Naive thymus-derived CD4-positive, alpha-beta T cell (primary cell): Measurements from ENCODE around the gene CGNL1. TPM values are rescaled to one million over a fixed set of nuclear protein-coding genes. Genes with fewer than 3 reads are reported as not detected.

Experiments
- ATAC-seq: fragments of 150-1000 bp; cut with Tn5 transposase; 2 replicates; pipeline ENCODE4 v1.10.0; 2021; ENCODE audit warnings: mild to moderate bottlenecking, moderate library complexity
- CTCF ChIA-PET: fragments of 350-600 bp; sonication (Branson Sonifier 250); formaldehyde crosslinking; loops from one replicate; lab custom pipeline; 2021; ENCODE audit warnings: antibody characterized with exemption; lab: Charles Lee
- POLR2A ChIA-PET: fragments of 350-600 bp; sonication (Branson Sonifier 250); formaldehyde crosslinking; loops from one replicate; lab custom pipeline; 2021; ENCODE audit warnings: antibody characterized with exemption, inconsistent platforms; lab: Charles Lee
- DNase-seq, 9 donors: peaks; one replicate each; pipeline versions ENCODE4 v3.0.0 to v3.0.0-alpha.2; 2020 to 2022; ENCODE audit warnings: mixed read lengths in 1 of 9
- H3K27ac ChIP-seq: one replicate; pipeline ENCODE4 v1.7.0; 2013; ENCODE audit warnings: mild to moderate bottlenecking, low read depth, low read length, moderate library complexity
- H3K27me3 ChIP-seq, 2 donors: one replicate each; pipeline ENCODE4 v1.7.0; 2013; ENCODE audit warnings: low read length in 2 of 2, mild to moderate bottlenecking in 2 of 2, moderate library complexity in 2 of 2; ENCODE audit not compliant: control insufficient read depth in 2 of 2, insufficient read depth in 2 of 2
- H3K36me3 ChIP-seq, 3 experiments: 1 replicate in 2 of 3; 2 replicates in 1 of 3; pipeline ENCODE4 v1.7.0; 2013; ENCODE audit warnings: low read length in 3 of 3, mild to moderate bottlenecking in 3 of 3, moderate library complexity in 1 of 3; ENCODE audit not compliant: insufficient read depth in 3 of 3, control insufficient read depth in 2 of 3
- H3K4me1 ChIP-seq, 2 donors: one replicate each; pipeline ENCODE4 v1.7.0; 2013; ENCODE audit warnings: low read length in 2 of 2, mild to moderate bottlenecking in 2 of 2, moderate library complexity in 1 of 2; ENCODE audit not compliant: control insufficient read depth in 2 of 2, insufficient read depth in 2 of 2
- H3K4me3 ChIP-seq: 2 replicates; pipeline ENCODE4 v1.7.0; 2013; ENCODE audit warnings: mild to moderate bottlenecking, low read length
- H3K9me3 ChIP-seq, 3 experiments: 1 replicate in 2 of 3; 2 replicates in 1 of 3; pipeline ENCODE4 v1.7.0; 2013; ENCODE audit warnings: low read length in 3 of 3; ENCODE audit not compliant: control insufficient read depth in 2 of 3
- H3K27ac Mint-ChIP-seq, 9 donors: one replicate each; pipeline ENCODE4 v1.8.0; 2020 to 2022; ENCODE audit warnings: mixed read lengths in 9 of 9, mild to moderate bottlenecking in 8 of 9, moderate library complexity in 5 of 9, inconsistent platforms in 2 of 9
- H3K27me3 Mint-ChIP-seq, 5 donors: one replicate each; pipeline ENCODE4 v1.8.0; 2021 to 2022; ENCODE audit warnings: mixed read lengths in 5 of 5, mild to moderate bottlenecking in 1 of 5
- H3K36me3 Mint-ChIP-seq, 5 donors: one replicate each; pipeline ENCODE4 v1.8.0; 2020 to 2022; ENCODE audit warnings: mixed read lengths in 5 of 5, mild to moderate bottlenecking in 3 of 5, inconsistent platforms in 1 of 5
- H3K4me1 Mint-ChIP-seq, 7 donors: one replicate each; pipeline ENCODE4 v1.8.0; 2020 to 2022; ENCODE audit warnings: mixed read lengths in 7 of 7, mild to moderate bottlenecking in 3 of 7, inconsistent platforms in 1 of 7
- H3K4me3 Mint-ChIP-seq, 10 donors: one replicate each; pipeline ENCODE4 v1.8.0; 2020 to 2022; ENCODE audit warnings: mild to moderate bottlenecking in 10 of 10, mixed read lengths in 10 of 10, moderate library complexity in 6 of 10, inconsistent platforms in 2 of 10
- H3K9me3 Mint-ChIP-seq, 11 donors: one replicate each; pipeline ENCODE4 v1.8.0; 2020 to 2022; ENCODE audit warnings: mixed read lengths in 11 of 11, mild to moderate bottlenecking in 4 of 11, inconsistent platforms in 1 of 11, moderate library complexity in 1 of 11
- intact Hi-C, 2 donors: fragments of 100-400 bp; cut with micrococcal nuclease; formaldehyde crosslinking; loops; one replicate each; pipeline ENCODE4 v1.15.1; 2023
- polyA plus RNA-seq, 2 donors: library from polyadenylated mRNA; unstranded; fragments of 300-500 nt; fragmentation: Illumina TruSeq; gene quantifications; one replicate each; pipeline ENCODE4 v1.2.3, GENCODE V29; 2021
- total RNA-seq, 6 experiments: library from RNA in 5 of 6; stranded (reverse) in 5 of 6; gene quantifications; 1 replicate in 5 of 6; 2 replicates in 1 of 6; pipeline ENCODE4 v1.2.3 and lab custom pipeline; 2021 to 2026

CGNL1 gene
- total and polyA plus RNA-seq, 7 experiments from 2014 or later: not detected

DNA sequence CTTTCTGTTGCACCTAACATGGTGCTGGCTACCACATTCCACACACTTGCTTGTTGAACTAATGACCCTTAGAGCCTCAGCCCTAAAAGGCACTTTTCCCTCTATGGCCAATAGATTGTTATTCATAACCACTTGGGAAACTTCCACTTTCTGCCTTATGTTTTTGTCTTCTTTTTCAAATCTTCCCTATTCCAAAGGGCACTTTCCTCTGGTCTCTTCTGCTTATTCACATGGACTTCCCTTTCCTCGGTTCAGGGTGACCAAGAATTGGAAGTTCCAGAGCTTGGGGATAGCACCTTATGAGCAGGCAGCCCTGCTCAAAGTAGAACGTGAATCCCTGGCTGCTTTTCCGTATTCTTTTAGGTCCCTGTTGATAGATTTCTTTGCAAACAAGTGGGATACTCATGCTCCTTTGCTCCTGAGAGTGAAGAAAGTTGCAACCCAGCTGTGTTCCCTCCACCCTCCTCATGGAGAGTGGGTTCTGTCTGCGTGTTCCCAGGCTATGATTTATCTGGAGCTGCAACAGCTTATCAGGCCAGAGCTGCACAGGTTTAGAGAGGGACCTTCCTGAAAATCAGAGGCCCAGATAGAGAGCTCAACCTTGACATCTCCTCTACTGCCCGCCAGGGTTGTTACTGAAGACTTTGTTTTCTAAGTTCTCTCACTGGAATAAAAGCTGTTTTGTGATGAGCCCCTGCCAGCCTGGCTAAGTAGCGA, 156.6 kb downstream of the CGNL1 start:
- Mint-ChIP-seq H3K4me3 (no peak overlapping the region), H3K27me3 (peaks cover 0 to 21% (median 10%) of the 10 kb centered on the region in 5 donors), H3K27ac (no peak overlapping the region), H3K4me1 (no peaks in the 10 kb centered on the region), H3K36me3 (peaks cover 0 to 5% (median 0%) of the 10 kb centered on the region in 5 donors), H3K9me3 (peaks cover 0 to 13% (median 0%) of the 10 kb centered on the region in 11 donors)
- DNase-seq (no peak), ATAC-seq (no peak)
- H3K36me3 ChIP-seq: no peaks in the 10 kb centered on the region
- no peaks in the 10 kb centered on the region for H3K4me1 ChIP-seq
- CTCF ChIA-PET: no interaction called here
- POLR2A ChIA-PET: no interaction called here
- H3K27ac ChIP-seq: no peak overlapping the region
- H3K27me3 ChIP-seq: no peaks in the 10 kb centered on the region
- H3K4me3 ChIP-seq: no peak overlapping the region
- intact Hi-C loops: no loop called here
- no peaks in the 10 kb centered on the region for H3K9me3 ChIP-seq

DNA sequence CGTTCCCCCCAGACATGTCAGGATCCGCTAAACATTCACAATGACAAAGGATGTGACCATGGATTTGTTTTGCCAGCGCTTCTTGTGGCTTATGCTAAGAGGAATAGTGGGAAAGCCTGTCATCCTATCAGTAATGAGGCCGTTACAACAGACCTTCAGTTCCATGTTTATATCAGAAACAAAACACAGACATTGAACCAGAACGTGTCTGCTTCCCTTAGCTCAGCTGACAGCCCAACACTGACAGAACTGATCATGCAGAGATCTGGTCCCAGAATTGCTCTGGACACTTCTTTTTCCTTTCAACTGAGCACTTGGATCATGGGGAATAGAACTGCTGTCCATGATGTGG, 157.1 kb downstream of the CGNL1 start:
- ChIA-PET POLR2A (no interaction called here), CTCF (no interaction called here)
- Histone ChIP-seq H3K27me3 (no peaks in the 10 kb centered on the region), H3K4me3 (no peak overlapping the region), H3K27ac (no peak overlapping the region), H3K36me3 (no peaks in the 10 kb centered on the region), H3K9me3 (no peaks in the 10 kb centered on the region), H3K4me1 (no peaks in the 10 kb centered on the region)
- Mint-ChIP-seq H3K36me3 (peaks cover 0 to 5% (median 0%) of the 10 kb centered on the region in 5 donors), H3K9me3 (peaks cover 0 to 13% (median 0%) of the 10 kb centered on the region in 11 donors), H3K27me3 (peaks cover 0 to 21% (median 10%) of the 10 kb centered on the region in 5 donors), H3K4me1 (no peaks in the 10 kb centered on the region), H3K27ac (no peak overlapping the region), H3K4me3 (no peak overlapping the region)
- intact Hi-C loops: no loop called here
- DNase-seq (no peak), ATAC-seq (no peak)

DNA sequence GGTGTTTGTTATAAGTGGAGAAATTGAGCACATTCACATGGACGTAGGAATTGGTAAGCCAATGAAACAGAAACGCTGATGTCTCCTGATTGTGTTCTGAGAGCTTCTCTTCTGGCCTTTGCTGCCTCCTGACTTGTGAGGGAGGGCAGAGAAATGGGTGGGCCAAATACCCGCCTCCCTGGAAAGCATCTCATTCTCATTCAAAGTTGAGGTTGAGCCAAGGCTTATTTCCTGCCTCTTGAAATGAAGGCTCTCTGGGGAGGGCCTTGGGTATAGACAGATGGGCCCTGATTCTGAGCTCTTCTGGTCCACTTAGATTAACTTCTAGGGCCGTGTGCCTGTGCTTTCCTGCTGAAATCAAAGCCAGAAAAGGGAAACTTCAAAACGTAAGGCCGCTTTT, 158.0 kb downstream of the CGNL1 start:
- Mint-ChIP-seq H3K4me1 (no peaks in the 10 kb centered on the region), H3K36me3 (peaks cover 0 to 5% (median 0%) of the 10 kb centered on the region in 5 donors), H3K27me3 (peaks cover 3 to 19% (median 13%) of the 10 kb centered on the region in 5 donors), H3K9me3 (peaks cover 0 to 13% (median 0%) of the 10 kb centered on the region in 11 donors), H3K4me3 (no peak overlapping the region), H3K27ac (no peak overlapping the region)
- Histone ChIP-seq H3K9me3 (no peaks in the 10 kb centered on the region), H3K27ac (no peak overlapping the region), H3K4me3 (no peak overlapping the region), H3K36me3 (no peaks in the 10 kb centered on the region), H3K27me3 (no peaks in the 10 kb centered on the region), H3K4me1 (no peaks in the 10 kb centered on the region)
- ChIA-PET CTCF (no interaction called here), POLR2A (no interaction called here)
- ATAC-seq (no peak), DNase-seq (no peak)
- intact Hi-C loops: no loop called here

DNA sequence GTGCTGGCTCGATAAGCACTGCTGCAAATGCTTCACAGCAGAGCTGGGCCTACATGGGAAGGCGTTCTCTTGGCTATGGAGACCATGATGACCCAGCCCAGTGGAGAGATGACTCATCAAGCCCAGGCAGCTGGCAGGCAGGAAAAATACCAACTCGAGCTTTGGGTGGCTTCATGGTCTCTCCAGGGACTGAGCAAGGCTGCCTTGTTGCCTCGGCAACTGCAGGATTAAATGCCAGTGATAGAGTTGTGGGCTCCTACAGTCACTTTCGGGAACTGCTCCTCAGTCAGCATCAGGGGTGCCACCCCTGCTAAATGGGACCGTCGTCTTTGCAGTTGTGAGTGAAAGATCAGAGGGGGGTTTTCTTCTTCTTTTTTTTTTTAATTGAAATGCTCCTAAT, 160.8 kb downstream of the CGNL1 start:
- Histone ChIP-seq H3K9me3 (no peaks in the 10 kb centered on the region), H3K27ac (no peak overlapping the region), H3K27me3 (no peaks in the 10 kb centered on the region), H3K36me3 (no peaks in the 10 kb centered on the region), H3K4me1 (no peaks in the 10 kb centered on the region), H3K4me3 (no peak overlapping the region)
- ChIA-PET CTCF (interaction anchor here (1.3 kb wide), 1 partner anchor 8 kb away, joined by 3 read pairs; no protein-coding TSS in a partner anchor), POLR2A (no interaction called here)
- no peaks in the 10 kb centered on the region for H3K4me1 Mint-ChIP-seq
- no peak for ATAC-seq
- peaks cover 0 to 13% (median 0%) of the 10 kb centered on the region in 11 donors for H3K9me3 Mint-ChIP-seq
- intact Hi-C loops: no loop called here
- H3K27ac Mint-ChIP-seq: no peak overlapping the region
- no peak for DNase-seq
- H3K27me3 Mint-ChIP-seq: peaks cover 5 to 16% (median 11%) of the 10 kb centered on the region in 5 donors
- peaks cover 0 to 5% (median 0%) of the 10 kb centered on the region in 5 donors for H3K36me3 Mint-ChIP-seq
- no peak overlapping the region for H3K4me3 Mint-ChIP-seq

DNA sequence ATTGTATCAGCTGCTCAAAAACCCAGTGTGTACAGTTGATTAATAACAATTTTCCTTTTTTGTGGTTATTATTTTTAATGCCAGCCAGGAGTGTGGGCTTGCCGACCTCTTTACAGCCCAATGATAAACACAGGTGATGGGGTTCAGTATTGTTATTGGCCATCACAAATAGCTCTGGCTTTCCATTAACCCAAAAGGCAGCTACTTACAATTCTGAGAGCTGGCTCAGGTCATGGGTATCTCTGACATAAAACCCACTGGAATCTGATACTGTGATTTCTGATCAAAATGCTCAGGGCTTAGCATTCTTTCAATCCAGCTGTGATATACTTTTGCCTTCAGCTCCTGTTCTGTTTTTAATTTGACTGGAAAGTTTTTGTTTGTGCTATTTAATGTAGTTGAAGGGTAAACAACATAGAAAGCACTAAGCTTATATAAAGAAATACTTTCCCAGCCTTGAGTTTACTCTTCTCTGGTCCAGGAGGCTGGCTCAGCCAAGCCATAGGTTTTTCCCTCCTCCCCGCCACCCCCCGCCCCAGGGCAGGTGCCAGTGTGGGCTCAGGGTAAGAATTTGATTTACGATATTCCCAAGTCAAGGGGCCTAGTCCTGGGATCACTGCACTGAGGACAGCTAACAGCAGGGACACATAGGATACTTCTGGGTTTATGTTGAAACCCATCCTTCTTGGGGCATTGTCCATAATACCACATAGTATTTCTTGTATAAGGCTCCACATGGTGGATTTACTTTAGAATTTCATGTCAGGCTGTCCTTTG, 161.4 kb downstream of the CGNL1 start:
- ATAC-seq (no peak), DNase-seq (no peak)
- POLR2A ChIA-PET: no interaction called here
- Mint-ChIP-seq H3K27ac (no peak overlapping the region), H3K4me3 (no peak overlapping the region), H3K36me3 (peaks cover 0 to 5% (median 0%) of the 10 kb centered on the region in 5 donors), H3K27me3 (peaks cover 5 to 12% (median 10%) of the 10 kb centered on the region in 5 donors), H3K4me1 (no peaks in the 10 kb centered on the region), H3K9me3 (peaks cover 0 to 13% (median 0%) of the 10 kb centered on the region in 11 donors)
- no peaks in the 10 kb centered on the region for H3K27me3 ChIP-seq
- no peaks in the 10 kb centered on the region for H3K9me3 ChIP-seq
- CTCF ChIA-PET: interaction anchor here (0.6 to 1.3 kb wide), 2 partner anchors 8 to 22 kb away, joined by 3 to 4 read pairs; no protein-coding TSS in a partner anchor
- no peaks in the 10 kb centered on the region for H3K36me3 ChIP-seq
- intact Hi-C loops: no loop called here
- H3K4me3 ChIP-seq: no peak overlapping the region
- H3K4me1 ChIP-seq: no peaks in the 10 kb centered on the region
- no peak overlapping the region for H3K27ac ChIP-seq

DNA sequence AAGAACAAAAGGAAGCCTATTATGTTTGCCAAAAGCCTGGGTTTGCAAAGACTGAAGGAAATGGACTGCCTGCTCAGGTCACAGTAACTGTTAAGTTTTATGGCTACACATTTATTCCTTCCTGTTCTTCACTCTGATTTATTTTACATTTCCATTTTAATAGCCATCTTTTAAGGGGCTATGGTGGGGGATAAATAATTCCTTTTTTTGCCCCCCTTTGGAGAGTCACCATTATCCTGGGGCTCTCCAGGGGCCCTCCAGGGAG, 161.9 kb downstream of the CGNL1 start:
- Histone ChIP-seq H3K9me3 (no peaks in the 10 kb centered on the region), H3K27ac (no peak overlapping the region), H3K4me1 (no peaks in the 10 kb centered on the region), H3K36me3 (no peaks in the 10 kb centered on the region), H3K27me3 (no peaks in the 10 kb centered on the region), H3K4me3 (no peak overlapping the region)
- DNase-seq (no peak), ATAC-seq (no peak)
- H3K4me1 Mint-ChIP-seq: no peaks in the 10 kb centered on the region
- ChIA-PET POLR2A (no interaction called here), CTCF (no interaction called here)
- H3K9me3 Mint-ChIP-seq: peaks cover 0 to 13% (median 0%) of the 10 kb centered on the region in 11 donors
- H3K27ac Mint-ChIP-seq: no peak overlapping the region
- no peak overlapping the region for H3K4me3 Mint-ChIP-seq
- H3K27me3 Mint-ChIP-seq: peaks cover under 1 to 12% (median 8%) of the 10 kb centered on the region in 5 donors
- intact Hi-C loops: no loop called here
- peaks cover 0 to 5% (median 0%) of the 10 kb centered on the region in 5 donors for H3K36me3 Mint-ChIP-seq
